OCI-LY3 (cell line): ENCODE results near the gene MAB21L4.

Experiments used
- EZH2phosphoT487 ChIP-seq: fragments of 200-600 bp; shearing (Covaris generic); IDR thresholded peaks from 2 replicates; pipeline ENCODE4 v1.6.1; 2018; ENCODE audit warnings: antibody characterized with exemption, mixed run types, low read depth
- TF ChIP-seq, protein P1 (sequence below): fragments of 200-600, 300-600 bp; sonication (generic); IDR thresholded peaks from 2 replicates; pipeline ENCODE4 v1.5.1; 2014; ENCODE audit warnings: antibody characterized with exemption, low read length, low read depth

- TF ChIP-seq, protein P1, sequence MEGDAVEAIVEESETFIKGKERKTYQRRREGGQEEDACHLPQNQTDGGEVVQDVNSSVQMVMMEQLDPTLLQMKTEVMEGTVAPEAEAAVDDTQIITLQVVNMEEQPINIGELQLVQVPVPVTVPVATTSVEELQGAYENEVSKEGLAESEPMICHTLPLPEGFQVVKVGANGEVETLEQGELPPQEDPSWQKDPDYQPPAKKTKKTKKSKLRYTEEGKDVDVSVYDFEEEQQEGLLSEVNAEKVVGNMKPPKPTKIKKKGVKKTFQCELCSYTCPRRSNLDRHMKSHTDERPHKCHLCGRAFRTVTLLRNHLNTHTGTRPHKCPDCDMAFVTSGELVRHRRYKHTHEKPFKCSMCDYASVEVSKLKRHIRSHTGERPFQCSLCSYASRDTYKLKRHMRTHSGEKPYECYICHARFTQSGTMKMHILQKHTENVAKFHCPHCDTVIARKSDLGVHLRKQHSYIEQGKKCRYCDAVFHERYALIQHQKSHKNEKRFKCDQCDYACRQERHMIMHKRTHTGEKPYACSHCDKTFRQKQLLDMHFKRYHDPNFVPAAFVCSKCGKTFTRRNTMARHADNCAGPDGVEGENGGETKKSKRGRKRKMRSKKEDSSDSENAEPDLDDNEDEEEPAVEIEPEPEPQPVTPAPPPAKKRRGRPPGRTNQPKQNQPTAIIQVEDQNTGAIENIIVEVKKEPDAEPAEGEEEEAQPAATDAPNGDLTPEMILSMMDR, result no peak
- no peak for TF ChIP-seq EZH2phosphoT487
These were observed 58.3 kb downstream of the MAB21L4 start for GRCh38 chr2:240837621-240838020.
